ENCODE data around the gene PLCXD3.

- no peak for TF ChIP-seq CTCF (conservative IDR thresholded peaks at IDR 0.05; ENCODE audit: low read depth, low read length)
- no peak for TF ChIP-seq EZH2 (IDR thresholded peaks at IDR 0.05; ENCODE audit: low read length, unreplicated experiment)
These were observed 100.1 kb downstream of the PLCXD3 start for GRCh38 chr5:41410307-41410706.
